ENCODE data around the gene MTX1. TPM values are rescaled to one million over a fixed set of nuclear protein-coding genes. Genes with fewer than 3 reads are reported as not detected.
A peak's percentile ranks its signal among the peaks of the same experiment; 100 is the strongest.

MTX1 gene
- total RNA-seq, 1 experiment from 2014 or later = 69.1 TPM

GRCh38 chr1:155191904-155192303 is 16.6 kb upstream of the MTX1 start (continued):
- TF ChIP-seq TCF7L2 (IDR thresholded peaks at IDR 0.05; ENCODE audit: borderline replicate concordance, extremely low read depth, insufficient read depth, insufficient read length) (no peak), MAX (IDR thresholded peaks at IDR 0.05) (no peak), EZH2 (IDR thresholded peaks at IDR 0.05) (no peak), EZH2phosphoT487 (IDR thresholded peaks at IDR 0.05; ENCODE audit: borderline replicate concordance) (no peak), POLR2A (IDR thresholded peaks at IDR 0.05; ENCODE audit: borderline replicate concordance, extremely low read depth, insufficient read depth, insufficient read length) (no peak)

- Histone ChIP-seq H3K27ac (ENCODE audit: low read depth, low read length) (peak overlapping the region; percentile 97), H2AFZ (ENCODE audit: low read depth, low read length, poor library complexity, severe bottlenecking) (no peak overlapping the region), H3K36me3 (ENCODE audit: control insufficient read depth in 1 of 2, insufficient read depth in 2 of 2, low read length in 2 of 2) (peaks cover 0 to 6% of the 10 kb centered on the region in 2 experiments; a peak in 2 of 4 replicates), H3K9me2 (ENCODE audit: insufficient read depth) (no peaks in the 10 kb centered on the region), H3K79me2 (ENCODE audit: insufficient read depth, low read length) (peaks cover 9% of the 10 kb centered on the region), H4K20me1 (ENCODE audit: insufficient read depth) (no peaks in the 10 kb centered on the region), H3K9ac (ENCODE audit: low read length) (peak overlapping the region; percentile 89), H3K27me3 (ENCODE audit: insufficient read depth, low read length) (no peaks in the 10 kb centered on the region), H3K4me2 (ENCODE audit: low read length) (peak overlapping the region; percentile 95), H3K4me3 (replicated peaks in 1 of 2; ENCODE audit: low read depth in 1 of 2, low read length in 2 of 2) (peak overlapping the region; percentile 65 to 66), H3K9me3 (ENCODE audit: control insufficient read depth in 1 of 2, insufficient read depth in 1 of 2, low read depth in 1 of 2, low read length in 2 of 2) (no peaks in the 10 kb centered on the region), H3K4me1 (ENCODE audit: control insufficient read depth in 1 of 2, insufficient read depth in 2 of 2, low read length in 2 of 2) (peaks cover 15 to 36% of the 10 kb centered on the region in 2 experiments; a peak in 3 of 4 replicates)
- RAD21 ChIA-PET (ENCODE audit: low non-redundant PET in 1 of 2, low total read pairs in 2 of 2, uncharacterized antibody in 2 of 2, unreplicated experiment in 2 of 2) = interaction anchor here in 1 of 2 experiments (0.6 to 1.5 kb wide), 2 partner anchors 15 to 16 kb away, joined by 3 read pairs; no protein-coding TSS in a partner anchor
- intact Hi-C loops (cut with micrococcal nuclease) = no loop called here
- TF ChIP-seq JUND (IDR thresholded peaks at IDR 0.05) (no peak), POLR2A (IDR thresholded peaks at IDR 0.05; ENCODE audit: borderline replicate concordance, extremely low read depth, insufficient read depth, insufficient read length) (peak; percentile 6)
- ATAC-seq (peak; percentile 20), DNase-seq (ENCODE audit: low read depth, low spot score) (no peak)
- BruUV-seq (replicated peaks) = no TSS peak
- CTCF ChIA-PET = interaction anchor here (0.6 to 4.6 kb wide), 11 partner anchors 11 to 209 kb away, joined by 3 to 71 read pairs (median 8); partner anchors contain the start of genes FLAD1, KRTCAP2, THBS3 and TRIM46
- POLR2A ChIA-PET = interaction anchor here (0.6 to 2.6 kb wide), 9 partner anchors 8 to 131 kb away, joined by 3 to 15 read pairs (median 7); partner anchors contain the start of gene KRTCAP2
Observed at GRCh38 chr1:155192346-155193274, 15.9 kb upstream of the MTX1 start.
